IPS-18a (cell line): ENCODE results near the gene PDE4B.

Experiments used
- H3K27ac ChIP-seq: one replicate; pipeline ENCODE4 v1.5.1; 2013; ENCODE audit warnings: low read length
- H3K27me3 ChIP-seq: one replicate; pipeline ENCODE4 v1.6.1; 2013; ENCODE audit warnings: mild to moderate bottlenecking, low read length; ENCODE audit not compliant: control insufficient read depth, insufficient read depth
- H3K36me3 ChIP-seq: one replicate; pipeline ENCODE4 v1.6.1; 2013; ENCODE audit warnings: low read depth, low read length; ENCODE audit not compliant: control insufficient read depth
- H3K4me1 ChIP-seq: one replicate; pipeline ENCODE4 v1.6.1; 2013; ENCODE audit warnings: low read depth, low read length; ENCODE audit not compliant: control insufficient read depth
- H3K4me3 ChIP-seq: one replicate; pipeline ENCODE4 v1.5.1; 2013; ENCODE audit warnings: low read length
- H3K9ac ChIP-seq: one replicate; pipeline ENCODE4 v1.6.1; 2013; ENCODE audit warnings: mild to moderate bottlenecking, low read length, moderate library complexity
- H3K9me3 ChIP-seq: one replicate; pipeline ENCODE4 v1.6.1; 2013; ENCODE audit warnings: low read depth, low read length; ENCODE audit not compliant: control insufficient read depth

PDE4B gene

GRCh38 chr1:66248257-66248656 is 455.6 kb downstream of the PDE4B start:
- Histone ChIP-seq H3K36me3 (no peaks in the 10 kb centered on the region), H3K27me3 (no peaks in the 10 kb centered on the region), H3K9ac (no peak overlapping the region), H3K4me1 (no peaks in the 10 kb centered on the region), H3K9me3 (no peaks in the 10 kb centered on the region), H3K4me3 (no peak overlapping the region), H3K27ac (no peak overlapping the region)

GRCh38 chr1:66248746-66249145 is 456.1 kb downstream of the PDE4B start:
- no peaks in the 10 kb centered on the region for H3K9me3 ChIP-seq
- no peaks in the 10 kb centered on the region for H3K36me3 ChIP-seq
- no peaks in the 10 kb centered on the region for H3K27me3 ChIP-seq
- no peak overlapping the region for H3K27ac ChIP-seq
- H3K4me1 ChIP-seq = no peaks in the 10 kb centered on the region
- no peak overlapping the region for H3K9ac ChIP-seq
- H3K4me3 ChIP-seq = no peak overlapping the region

GRCh38 chr1:66250075-66250474 is 457.4 kb downstream of the PDE4B start:
- H3K4me1 ChIP-seq = no peaks in the 10 kb centered on the region

GRCh38 chr1:66250478-66250877 is 457.8 kb downstream of the PDE4B start:
- no peaks in the 10 kb centered on the region for H3K36me3 ChIP-seq
- H3K9me3 ChIP-seq = no peaks in the 10 kb centered on the region
- no peaks in the 10 kb centered on the region for H3K4me1 ChIP-seq
- no peak overlapping the region for H3K9ac ChIP-seq
- H3K27ac ChIP-seq = no peak overlapping the region
- H3K27me3 ChIP-seq = no peaks in the 10 kb centered on the region
- H3K4me3 ChIP-seq = no peak overlapping the region

More at GRCh38 chr1:66250075-66250474, 457.4 kb downstream of the PDE4B start:
- Histone ChIP-seq H3K9ac (no peak overlapping the region), H3K36me3 (no peaks in the 10 kb centered on the region), H3K27ac (no peak overlapping the region), H3K4me3 (no peak overlapping the region), H3K27me3 (no peaks in the 10 kb centered on the region), H3K9me3 (no peaks in the 10 kb centered on the region)

GRCh38 chr1:66251546-66251945 is 458.9 kb downstream of the PDE4B start:
- H3K4me3 ChIP-seq = no peak overlapping the region
- H3K9ac ChIP-seq = no peak overlapping the region
- H3K36me3 ChIP-seq = no peaks in the 10 kb centered on the region
- H3K27ac ChIP-seq = no peak overlapping the region
- H3K27me3 ChIP-seq = no peaks in the 10 kb centered on the region
- H3K4me1 ChIP-seq = no peaks in the 10 kb centered on the region
- no peaks in the 10 kb centered on the region for H3K9me3 ChIP-seq

- peaks cover 4% of the 10 kb centered on the region for H3K4me1 ChIP-seq
- no peak overlapping the region for H3K9ac ChIP-seq
These were observed 460.7 kb downstream of the PDE4B start for GRCh38 chr1:66253330-66253921.

GRCh38 chr1:66254785-66255184 is 462.1 kb downstream of the PDE4B start:
- H3K27ac ChIP-seq = no peak overlapping the region
- no peaks in the 10 kb centered on the region for H3K9me3 ChIP-seq
- H3K36me3 ChIP-seq = no peaks in the 10 kb centered on the region
- H3K4me1 ChIP-seq = peaks cover 7% of the 10 kb centered on the region
- H3K4me3 ChIP-seq = no peak overlapping the region
- no peak overlapping the region for H3K9ac ChIP-seq
- no peaks in the 10 kb centered on the region for H3K27me3 ChIP-seq

More at GRCh38 chr1:66253330-66253921, 460.7 kb downstream of the PDE4B start:
- H3K27me3 ChIP-seq = no peaks in the 10 kb centered on the region
- no peak overlapping the region for H3K27ac ChIP-seq
- no peak overlapping the region for H3K4me3 ChIP-seq
- no peaks in the 10 kb centered on the region for H3K36me3 ChIP-seq
- H3K9me3 ChIP-seq = no peaks in the 10 kb centered on the region

- Histone ChIP-seq H3K27me3 (no peaks in the 10 kb centered on the region), H3K9me3 (no peaks in the 10 kb centered on the region), H3K27ac (no peak overlapping the region), H3K4me1 (peaks cover 7% of the 10 kb centered on the region), H3K36me3 (no peaks in the 10 kb centered on the region), H3K9ac (no peak overlapping the region), H3K4me3 (no peak overlapping the region)
These were observed 464.2 kb downstream of the PDE4B start for GRCh38 chr1:66256629-66257572.

- Histone ChIP-seq H3K27ac (no peak overlapping the region), H3K4me3 (no peak overlapping the region), H3K4me1 (peaks cover 7% of the 10 kb centered on the region), H3K9me3 (no peaks in the 10 kb centered on the region), H3K27me3 (no peaks in the 10 kb centered on the region), H3K36me3 (no peaks in the 10 kb centered on the region), H3K9ac (no peak overlapping the region)
These were observed 465.9 kb downstream of the PDE4B start for GRCh38 chr1:66258404-66259105.

- H3K27me3 ChIP-seq = no peaks in the 10 kb centered on the region
These were observed 468.7 kb downstream of the PDE4B start for GRCh38 chr1:66261364-66261763.

GRCh38 chr1:66262208-66262963 is 469.7 kb downstream of the PDE4B start:
- no peak overlapping the region for H3K27ac ChIP-seq
- no peaks in the 10 kb centered on the region for H3K9me3 ChIP-seq
- H3K4me1 ChIP-seq = peaks cover 10% of the 10 kb centered on the region
- no peak overlapping the region for H3K9ac ChIP-seq
- no peak overlapping the region for H3K4me3 ChIP-seq
- H3K36me3 ChIP-seq = no peaks in the 10 kb centered on the region
- no peaks in the 10 kb centered on the region for H3K27me3 ChIP-seq

More at GRCh38 chr1:66261364-66261763, 468.7 kb downstream of the PDE4B start:
- Histone ChIP-seq H3K4me3 (no peak overlapping the region), H3K27ac (no peak overlapping the region), H3K9me3 (no peaks in the 10 kb centered on the region), H3K9ac (no peak overlapping the region), H3K36me3 (no peaks in the 10 kb centered on the region), H3K4me1 (peaks cover 10% of the 10 kb centered on the region)
